ENCODE measurements around the gene NSUN2. TPM values are rescaled to one million over a fixed set of nuclear protein-coding genes. Genes with fewer than 3 reads are reported as not detected.
"Not testable (repeated sequence)": the region's sequence is repeated elsewhere in the genome, so short reads cannot be mapped to it uniquely, and the experiment has no call there.

NSUN2 gene
- polyA plus RNA-seq, 5 donors: 54.0 to 90.0 (median 56.8) TPM

- DNase-seq: no peak
Measured at GRCh38 chr5:6584101-6584645, 48.7 kb downstream of the NSUN2 start.

DNA sequence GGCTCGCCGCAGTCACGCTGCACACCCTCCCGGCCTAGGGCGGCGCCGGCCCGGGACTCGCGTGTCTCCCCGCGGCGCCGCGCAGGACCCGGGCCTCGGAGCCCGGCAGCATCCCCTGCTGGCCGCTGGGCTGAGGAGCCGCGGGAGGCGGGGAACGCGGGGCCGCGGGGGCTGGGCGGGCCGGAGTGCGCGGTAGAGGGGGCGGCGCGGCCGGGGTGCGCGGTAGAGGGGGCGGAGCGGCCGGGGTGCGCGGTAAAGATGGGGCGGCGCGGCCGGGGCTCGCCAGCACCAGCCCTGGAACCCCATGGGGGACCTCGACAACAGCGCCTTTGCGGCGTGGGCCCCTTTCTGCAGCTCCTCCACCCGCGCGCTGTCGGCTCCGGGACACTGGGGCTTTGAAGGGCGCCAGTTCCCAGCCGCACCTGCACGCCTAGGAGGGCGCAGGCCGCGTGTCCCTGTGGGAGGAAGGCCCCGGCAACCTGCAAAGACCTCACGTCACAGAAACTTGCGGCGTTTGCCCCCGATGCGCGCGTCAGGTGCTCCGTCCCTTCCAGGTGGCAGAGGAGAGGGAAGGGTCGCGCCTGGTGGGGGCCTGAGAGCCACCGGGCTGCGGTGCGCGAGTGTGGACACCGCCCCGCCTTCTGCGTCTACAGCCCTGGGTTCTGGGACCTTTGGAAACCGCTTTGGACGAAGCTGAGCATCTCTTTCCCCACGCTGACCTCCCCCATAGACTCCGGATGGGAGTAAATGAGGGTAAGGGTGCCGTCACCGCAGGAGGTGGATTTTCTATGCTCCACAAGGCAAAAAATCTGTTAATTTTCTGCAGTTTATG is 49.6 kb downstream of the NSUN2 start:
- peak in 1 of 2 donors; percentile 1 for DNase-seq

- no peak for DNase-seq
Measured at GRCh38 chr5:6582507-6583048, 50.3 kb downstream of the NSUN2 start.

- no peak for DNase-seq
Measured at GRCh38 chr5:6581559-6582426, 51.1 kb downstream of the NSUN2 start.

GRCh38 chr5:6581090-6581489 is 51.8 kb downstream of the NSUN2 start:
- DNase-seq: no peak

DNA sequence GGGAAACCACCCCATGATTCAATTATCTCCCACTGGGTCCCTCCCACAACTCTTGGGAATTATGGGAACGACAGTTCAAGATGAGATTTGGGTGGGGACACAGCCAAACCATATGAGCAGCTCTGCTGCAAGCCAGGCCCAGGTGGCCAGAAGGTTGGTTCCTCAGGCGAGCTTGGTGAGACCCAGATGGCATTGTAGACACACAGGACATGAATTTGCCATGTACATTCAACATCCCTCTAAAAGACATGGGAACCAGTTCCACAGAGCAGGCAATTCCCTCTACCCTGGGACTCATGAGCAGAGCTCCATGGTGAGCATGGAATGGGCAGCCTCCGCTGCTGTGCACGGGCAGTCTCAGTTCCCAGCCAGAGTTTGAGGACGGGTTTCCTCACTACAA is 53.3 kb downstream of the NSUN2 start:
- no peak for DNase-seq

DNA sequence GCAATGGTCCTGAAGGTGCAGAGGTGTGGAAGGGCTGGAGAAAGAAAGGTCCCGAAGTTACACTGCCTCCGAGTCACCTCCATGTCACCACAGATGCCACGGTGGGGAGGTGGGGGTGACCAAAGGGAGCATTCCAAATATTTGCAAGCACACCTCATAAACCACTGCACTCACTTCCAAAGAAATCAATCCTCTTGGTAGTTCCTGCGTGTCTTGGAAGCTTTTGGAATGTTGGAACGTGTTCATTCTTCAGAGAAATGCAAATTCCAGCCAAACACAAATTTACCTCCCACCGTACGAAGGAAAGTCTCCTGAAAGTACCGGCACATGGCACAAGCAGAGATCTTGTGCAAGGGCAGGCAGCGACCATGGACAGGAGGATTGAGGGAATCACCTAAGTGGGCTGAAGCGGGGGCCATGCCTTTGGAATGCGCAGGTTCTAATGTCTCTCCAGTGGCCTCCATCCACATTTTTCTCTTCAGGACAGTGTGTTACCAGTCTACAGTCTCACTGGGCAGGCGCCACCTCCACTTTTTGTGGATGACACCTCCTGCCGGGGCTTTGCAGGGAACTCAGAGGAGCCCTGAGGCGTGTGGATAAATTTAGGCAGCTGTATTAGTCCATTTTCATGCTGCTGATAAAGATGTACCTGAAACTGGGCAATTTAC is 54.0 kb downstream of the NSUN2 start:
- DNase-seq: no peak

DNA sequence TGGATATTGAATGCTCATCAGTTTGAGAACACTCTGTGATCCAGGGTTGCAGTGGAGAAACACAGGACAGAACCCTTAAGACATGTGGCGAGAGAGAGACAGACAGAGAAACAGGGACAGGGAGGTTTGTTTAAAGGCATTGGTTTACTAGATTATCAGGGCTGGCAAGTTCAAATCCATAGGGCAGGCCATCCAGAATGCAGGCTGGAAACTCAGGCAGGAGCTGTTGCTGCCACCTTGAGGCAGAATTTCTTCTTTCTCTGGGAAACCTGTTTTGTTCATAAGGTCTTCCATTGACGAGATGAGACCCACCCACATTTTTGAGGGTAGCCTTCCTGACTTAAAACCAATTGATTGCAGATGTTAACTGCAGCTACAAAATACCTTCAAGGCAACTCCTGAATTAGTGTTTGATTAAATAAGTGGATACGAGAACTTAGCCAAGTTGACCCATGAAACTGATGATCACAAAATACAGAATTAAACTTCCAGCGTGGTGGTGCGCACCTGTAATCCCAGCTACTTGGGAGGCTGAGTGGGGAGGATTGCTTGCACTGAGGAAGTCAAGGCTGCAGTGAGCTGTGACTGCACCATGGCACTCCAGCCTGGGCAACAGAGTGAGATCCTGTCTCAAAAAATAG is 55.9 kb downstream of the NSUN2 start:
- DNase-seq: no peak

- no peak for DNase-seq
Measured at GRCh38 chr5:6574537-6575245, 58.2 kb downstream of the NSUN2 start.

- no peak for DNase-seq
Measured at GRCh38 chr5:6574111-6574510, 58.7 kb downstream of the NSUN2 start.

DNA sequence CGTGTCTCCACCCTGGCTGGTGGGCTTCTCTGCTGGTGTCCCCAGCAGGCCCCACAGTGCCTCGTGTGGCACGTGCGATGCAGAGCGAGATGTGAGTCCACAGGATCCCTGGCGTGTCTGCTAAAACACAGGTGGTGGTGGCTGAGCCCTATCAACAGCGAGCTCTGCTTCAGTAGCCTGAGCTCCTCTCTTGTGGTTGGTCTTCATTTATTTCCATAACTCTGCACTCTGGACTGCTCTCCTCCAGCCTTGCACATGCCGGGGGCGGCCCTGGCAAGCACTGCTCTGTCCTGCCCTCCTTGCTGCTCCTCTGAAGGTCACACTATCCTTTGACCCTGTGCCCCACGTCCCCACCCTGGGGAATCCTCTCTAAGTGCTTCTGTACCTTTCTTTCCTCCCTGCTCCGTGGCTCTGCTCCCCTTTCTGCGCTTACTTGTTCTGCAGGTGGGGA is 59.2 kb downstream of the NSUN2 start:
- no peak for DNase-seq

GRCh38 chr5:6572825-6573380 is 59.9 kb downstream of the NSUN2 start:
- DNase-seq: no peak

DNA sequence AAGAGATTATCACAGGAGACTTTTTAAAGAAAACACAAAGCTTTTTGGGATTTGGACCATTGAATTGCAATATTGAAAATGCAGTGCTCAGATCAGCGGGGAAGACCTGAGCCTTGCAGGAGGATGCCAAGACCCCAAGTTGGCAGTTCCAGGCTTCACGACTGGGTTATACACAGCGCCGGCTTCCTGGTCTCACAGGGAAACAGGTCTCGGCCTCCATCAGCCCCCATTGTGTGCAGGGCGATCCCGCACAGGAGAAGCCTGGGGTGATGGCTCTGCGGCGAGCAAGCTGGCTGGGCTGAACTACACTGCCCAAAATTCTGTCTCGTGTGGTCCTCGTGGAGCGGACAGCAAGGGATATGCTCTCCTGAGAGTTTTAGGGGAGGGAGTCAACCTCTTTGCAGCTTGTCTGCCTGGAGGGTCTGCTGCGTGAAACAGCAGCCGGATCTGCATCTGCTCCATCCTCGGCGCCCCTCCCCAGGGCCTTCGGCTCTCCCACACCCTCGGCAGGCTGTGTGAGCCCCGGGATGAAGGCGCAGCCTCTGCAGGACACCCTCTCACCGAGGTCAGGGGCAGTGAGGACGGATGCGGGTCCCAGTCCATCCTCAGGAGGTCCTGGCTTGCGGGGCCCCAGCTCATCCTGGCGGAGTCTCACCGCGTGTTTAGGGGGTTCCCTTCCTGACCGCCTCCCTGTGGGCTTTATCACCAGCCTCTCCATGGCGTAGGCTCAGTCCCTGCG is 60.6 kb downstream of the NSUN2 start:
- no peak for DNase-seq

DNA sequence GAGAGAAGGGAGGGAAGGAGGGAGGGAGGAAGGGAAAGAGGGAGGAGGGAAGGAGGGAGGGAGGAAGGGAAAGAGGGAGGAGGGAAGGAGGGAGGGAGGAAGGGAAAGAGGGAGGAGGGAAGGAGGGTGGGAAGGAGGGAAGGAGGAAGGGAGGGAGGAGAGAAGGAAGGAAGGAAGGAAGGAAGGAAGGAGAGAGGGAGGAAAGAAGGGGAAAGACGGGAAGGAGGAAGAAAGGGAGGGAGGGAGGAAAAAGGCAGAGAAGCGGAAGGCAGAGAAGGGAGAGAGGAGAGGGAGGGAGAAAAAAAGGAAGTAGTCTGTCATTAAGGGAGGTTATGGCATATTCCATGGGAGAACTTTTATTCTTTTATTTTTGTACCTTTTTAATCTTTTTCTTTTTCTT is 61.2 kb downstream of the NSUN2 start:
- not testable (repeated sequence) for DNase-seq

DNA sequence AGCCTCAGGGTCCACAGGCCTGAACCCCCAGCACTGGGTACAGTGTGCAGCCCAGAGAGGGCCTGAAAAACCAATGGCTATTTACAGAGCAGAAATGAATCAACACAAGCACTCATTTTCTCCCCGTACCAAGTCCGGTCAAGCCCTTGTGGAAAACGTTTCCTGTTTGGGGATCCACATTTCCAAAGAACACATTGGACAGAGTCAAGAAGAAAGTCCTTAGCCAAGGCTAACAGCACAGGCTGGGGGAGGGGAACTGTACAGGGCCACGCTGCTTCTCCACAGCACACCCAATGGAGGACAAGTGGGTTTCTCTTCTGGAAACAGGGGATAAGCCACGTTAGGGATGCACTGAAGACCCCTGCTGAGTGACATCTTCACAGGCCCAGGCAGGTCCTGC is 62.3 kb downstream of the NSUN2 start:
- DNase-seq: no peak

DNA sequence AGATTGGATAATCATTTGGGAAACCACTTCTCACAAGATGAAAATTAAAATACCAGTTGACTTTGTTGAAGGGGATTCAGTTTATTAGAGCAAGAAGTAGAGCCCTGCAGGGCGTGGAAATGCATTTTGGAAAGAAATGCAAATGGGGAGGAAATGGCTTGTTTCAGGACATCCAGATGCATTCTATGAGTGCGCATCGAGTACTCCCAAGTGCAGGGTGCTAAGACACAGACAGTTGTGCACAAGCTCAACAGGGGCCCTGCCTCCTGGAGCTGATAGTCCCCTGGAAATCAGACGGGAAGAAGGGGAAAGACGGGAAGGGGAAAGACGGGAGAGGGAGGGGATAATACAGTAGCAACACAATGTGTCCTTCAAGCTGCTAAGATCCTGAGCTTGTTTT is 64.0 kb downstream of the NSUN2 start:
- DNase-seq: no peak

DNA sequence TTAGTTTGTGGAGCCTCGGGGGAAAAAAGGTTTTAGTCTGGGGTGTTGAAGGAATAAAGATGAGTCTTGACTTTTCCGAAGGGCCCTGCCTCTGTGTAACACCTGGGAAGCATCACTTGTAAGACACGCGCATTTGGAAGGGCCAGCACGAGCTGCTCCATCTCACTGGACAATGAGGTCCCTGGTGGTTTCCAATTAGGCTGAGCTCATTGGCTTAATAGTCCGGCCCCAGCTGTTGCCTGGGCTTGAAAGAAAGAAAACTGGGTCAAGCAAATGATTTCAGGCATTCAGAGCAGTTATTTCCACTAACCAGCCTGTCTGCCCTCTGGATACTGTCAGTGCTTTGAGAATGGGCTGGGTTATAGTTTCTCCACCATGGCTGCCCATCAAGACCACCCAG is 64.5 kb downstream of the NSUN2 start:
- DNase-seq: no peak

GRCh38 chr5:6567835-6568234 is 65.0 kb downstream of the NSUN2 start:
- DNase-seq: no peak

GRCh38 chr5:6567068-6567467 is 65.8 kb downstream of the NSUN2 start:
- DNase-seq: no peak

Data from right lung (tissue), 5 donors.